T-helper 2 cell (primary cell): Measurements from ENCODE around the gene P2RX6.
"Not testable (repeated sequence)": the region's sequence is repeated elsewhere in the genome, so short reads cannot be mapped to it uniquely, and the experiment has no call there.

Experiments
- DNase-seq, 5 experiments: peaks; one replicate each; pipeline versions ENCODE4 v3.0.0 to v3.0.0-alpha.2; 2012 to 2022
- total RNA-seq, 2 donors: gene quantifications; one replicate each; lab custom pipeline; 2026; lab: John Stamatoyannopoulos, UW

P2RX6 gene
- total RNA-seq, result 0.20 to 1.2 reads per million in 2 donors

GRCh38 chr22:21014726-21015465 is at the start of gene P2RX6:
Gene P2RX6 (plus strand): TSS chr22:21015165. CDS start chr22:21015175, 10 bp downstream.
- no peak for DNase-seq

GRCh38 chr22:20965888-20966855 is 48.8 kb upstream of the P2RX6 start:
- no peak for DNase-seq

- no peak for DNase-seq
These were observed 47.9 kb upstream of the P2RX6 start, which contains the start of gene AIFM3 for GRCh38 chr22:20966883-20967696. Gene AIFM3 (plus strand): TSS chr22:20967255. CDS start chr22:20967945, 690 bp downstream.

- DNase-seq, result no peak
These were observed 47.2 kb upstream of the P2RX6 start for GRCh38 chr22:20967697-20968211.

GRCh38 chr22:20968281-20968977 is 46.5 kb upstream of the P2RX6 start:
- no peak for DNase-seq

- no peak for DNase-seq
These were observed 43.9 kb upstream of the P2RX6 start for GRCh38 chr22:20970939-20971657.

GRCh38 chr22:20972014-20972694 is 42.8 kb upstream of the P2RX6 start:
- not testable (repeated sequence) for DNase-seq

GRCh38 chr22:20972933-20973577 is 41.9 kb upstream of the P2RX6 start:
- DNase-seq, result no peak

GRCh38 chr22:20973634-20974286 is 41.2 kb upstream of the P2RX6 start:
- DNase-seq, result no peak

- DNase-seq, result no peak
These were observed 40.5 kb upstream of the P2RX6 start for GRCh38 chr22:20974336-20974955.

GRCh38 chr22:20975541-20976290 is 39.2 kb upstream of the P2RX6 start:
- DNase-seq, result no peak

GRCh38 chr22:20976291-20976877 is 38.6 kb upstream of the P2RX6 start:
- DNase-seq, result no peak

GRCh38 chr22:20977019-20977418 is 37.9 kb upstream of the P2RX6 start:
- no peak for DNase-seq

GRCh38 chr22:20977516-20978170 is 37.3 kb upstream of the P2RX6 start:
- DNase-seq, result no peak

GRCh38 chr22:20978419-20978818 is 36.5 kb upstream of the P2RX6 start:
- no peak for DNase-seq

GRCh38 chr22:20979243-20979809 is 35.6 kb upstream of the P2RX6 start:
- DNase-seq, result peak in 4 of 5 experiments; percentile 23 to 78 (median 56)
